OCI-LY3 (cell line): Measurements from ENCODE around the gene RUNX2.

Experiments
- H2AFZ ChIP-seq: fragments of 200-600, 300-600 bp; shearing (Covaris generic); 2 replicates; pipeline ENCODE4 v1.6.0; 2014; ENCODE audit warnings: antibody characterized with exemption, low read depth, low read length
- H3K27ac ChIP-seq: fragments of 200-600, 300-600 bp; sonication (generic); 2 replicates; pipeline ENCODE4 v1.5.1; 2014; ENCODE audit warnings: mild to moderate bottlenecking, low read length, moderate library complexity, mixed read lengths
- H3K27me3 ChIP-seq: fragments of 200-600, 300-600 bp; sonication (generic); 2 replicates; pipeline ENCODE4 v1.6.1; 2014; ENCODE audit warnings: low read depth, low read length, mixed read lengths
- H3K36me3 ChIP-seq: fragments of 200-600, 300-600 bp; sonication (generic); replicated peaks from 2 replicates; pipeline ENCODE3; 2014; ENCODE audit warnings: low read depth, low read length, mixed read lengths
- H3K4me1 ChIP-seq: fragments of 300-600, 200-600 bp; sonication (generic); 2 replicates; pipeline ENCODE4 v1.6.1; 2014; ENCODE audit warnings: low read length, mixed read lengths
- H3K4me2 ChIP-seq: fragments of 200-600, 300-600 bp; sonication (generic); 2 replicates; pipeline ENCODE4 v1.6.1; 2014; ENCODE audit warnings: low read length, mixed read lengths
- H3K4me3 ChIP-seq: fragments of 300-600, 200-600 bp; sonication (generic); 2 replicates; pipeline ENCODE4 v1.5.1; 2014; ENCODE audit warnings: antibody characterized with exemption, mild to moderate bottlenecking, low read length, moderate library complexity
- H3K79me2 ChIP-seq: fragments of 300-600, 200-600 bp; shearing (Covaris generic); 2 replicates; pipeline ENCODE4 v1.6.1; 2014; ENCODE audit warnings: mild to moderate bottlenecking, low read length, mixed read lengths
- H3K9ac ChIP-seq: fragments of 300-600, 200-600 bp; shearing (Covaris generic); 2 replicates; pipeline ENCODE4 v1.6.0; 2014; ENCODE audit warnings: mild to moderate bottlenecking, low read length, moderate library complexity
- H3K9me3 ChIP-seq: fragments of 200-600, 300-600 bp; shearing (Covaris generic); 2 replicates; pipeline ENCODE4 v1.6.1; 2014; ENCODE audit warnings: low read length, mixed read lengths; ENCODE audit not compliant: insufficient read depth
- H4K20me1 ChIP-seq: fragments of 200-600, 300-600 bp; sonication (generic); 2 replicates; pipeline ENCODE4 v1.6.1; 2016; ENCODE audit warnings: low read length, mixed read lengths; ENCODE audit not compliant: insufficient read depth
- EZH2phosphoT487 ChIP-seq: fragments of 200-600 bp; shearing (Covaris generic); IDR thresholded peaks from 2 replicates; pipeline ENCODE4 v1.6.1; 2018; ENCODE audit warnings: antibody characterized with exemption, mixed run types, low read depth
- TF ChIP-seq, protein P1 (sequence below): fragments of 200-600, 300-600 bp; sonication (generic); IDR thresholded peaks from 2 replicates; pipeline ENCODE4 v1.5.1; 2014; ENCODE audit warnings: antibody characterized with exemption, low read length, low read depth

RUNX2 gene

DNA sequence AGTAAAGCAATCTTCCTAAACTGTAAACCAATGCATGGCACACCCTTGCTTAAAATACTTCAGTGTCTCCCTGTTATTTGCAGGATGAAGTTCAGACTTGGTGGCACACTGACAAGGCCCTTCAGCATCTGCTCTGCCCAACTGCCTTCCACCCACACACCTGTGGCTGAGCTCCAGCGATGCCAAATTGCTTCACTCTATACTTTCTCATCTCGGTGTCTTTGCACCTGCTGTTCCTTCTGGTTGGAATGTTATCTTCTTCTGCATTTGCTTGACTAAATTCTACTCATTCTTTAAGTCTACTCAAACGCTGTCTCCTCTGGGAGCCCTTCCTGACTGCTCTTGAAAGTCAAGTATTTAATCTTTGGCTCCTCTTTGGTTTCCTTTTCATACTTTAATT lies 149.7 kb downstream of the RUNX2 start:
- Histone ChIP-seq H3K79me2 (no peaks in the 10 kb centered on the region), H3K27ac (no peak overlapping the region)

DNA sequence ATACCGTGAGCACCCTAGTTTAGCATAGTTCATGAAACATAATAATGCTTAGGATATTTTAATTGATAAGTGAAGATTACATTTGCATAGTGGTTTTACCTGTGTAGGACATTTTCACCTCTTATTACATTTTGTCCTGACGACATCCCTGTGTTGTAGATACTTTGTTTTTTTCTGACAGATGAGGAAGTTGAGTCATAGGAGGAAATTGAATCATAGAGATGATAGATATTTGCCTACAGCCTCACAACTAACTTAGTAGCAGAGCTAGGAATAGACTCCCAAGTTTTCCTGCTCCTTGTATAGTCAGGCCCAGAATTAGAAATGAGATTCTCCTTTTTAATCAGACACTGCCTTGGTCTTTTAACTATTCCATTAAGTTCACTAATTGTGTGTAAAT lies 150.1 kb downstream of the RUNX2 start:
- no peaks in the 10 kb centered on the region for H3K79me2 ChIP-seq
- no peak overlapping the region for H2AFZ ChIP-seq
- no peak overlapping the region for H3K27ac ChIP-seq
- TF ChIP-seq EZH2phosphoT487: no peak
- TF ChIP-seq, protein P1, sequence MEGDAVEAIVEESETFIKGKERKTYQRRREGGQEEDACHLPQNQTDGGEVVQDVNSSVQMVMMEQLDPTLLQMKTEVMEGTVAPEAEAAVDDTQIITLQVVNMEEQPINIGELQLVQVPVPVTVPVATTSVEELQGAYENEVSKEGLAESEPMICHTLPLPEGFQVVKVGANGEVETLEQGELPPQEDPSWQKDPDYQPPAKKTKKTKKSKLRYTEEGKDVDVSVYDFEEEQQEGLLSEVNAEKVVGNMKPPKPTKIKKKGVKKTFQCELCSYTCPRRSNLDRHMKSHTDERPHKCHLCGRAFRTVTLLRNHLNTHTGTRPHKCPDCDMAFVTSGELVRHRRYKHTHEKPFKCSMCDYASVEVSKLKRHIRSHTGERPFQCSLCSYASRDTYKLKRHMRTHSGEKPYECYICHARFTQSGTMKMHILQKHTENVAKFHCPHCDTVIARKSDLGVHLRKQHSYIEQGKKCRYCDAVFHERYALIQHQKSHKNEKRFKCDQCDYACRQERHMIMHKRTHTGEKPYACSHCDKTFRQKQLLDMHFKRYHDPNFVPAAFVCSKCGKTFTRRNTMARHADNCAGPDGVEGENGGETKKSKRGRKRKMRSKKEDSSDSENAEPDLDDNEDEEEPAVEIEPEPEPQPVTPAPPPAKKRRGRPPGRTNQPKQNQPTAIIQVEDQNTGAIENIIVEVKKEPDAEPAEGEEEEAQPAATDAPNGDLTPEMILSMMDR: no peak
- peaks cover 54% of the 10 kb centered on the region for H3K4me1 ChIP-seq
- peak overlapping the region; percentile 42 for H3K4me3 ChIP-seq
- peaks cover 94% of the 10 kb centered on the region for H3K27me3 ChIP-seq
- no peaks in the 10 kb centered on the region for H3K36me3 ChIP-seq
- H3K4me2 ChIP-seq: peak overlapping the region; percentile 56
- no peak overlapping the region for H3K9ac ChIP-seq
- peaks cover 27% of the 10 kb centered on the region for H4K20me1 ChIP-seq
- H3K9me3 ChIP-seq: no peaks in the 10 kb centered on the region

More for the DNA sequence above, 149.7 kb downstream of the RUNX2 start:
- TF ChIP-seq EZH2phosphoT487: no peak
- TF ChIP-seq, protein P1: no peak
- Histone ChIP-seq H3K36me3 (no peaks in the 10 kb centered on the region), H3K4me3 (peak overlapping the region; percentile 42; the same call in 1 of the 2 replicates), H4K20me1 (peaks cover 27% of the 10 kb centered on the region), H3K9ac (no peak overlapping the region), H3K4me2 (peak overlapping the region; percentile 56), H3K4me1 (peaks cover 54% of the 10 kb centered on the region), H2AFZ (no peak overlapping the region), H3K27me3 (peaks cover 94% of the 10 kb centered on the region), H3K9me3 (no peaks in the 10 kb centered on the region)

DNA sequence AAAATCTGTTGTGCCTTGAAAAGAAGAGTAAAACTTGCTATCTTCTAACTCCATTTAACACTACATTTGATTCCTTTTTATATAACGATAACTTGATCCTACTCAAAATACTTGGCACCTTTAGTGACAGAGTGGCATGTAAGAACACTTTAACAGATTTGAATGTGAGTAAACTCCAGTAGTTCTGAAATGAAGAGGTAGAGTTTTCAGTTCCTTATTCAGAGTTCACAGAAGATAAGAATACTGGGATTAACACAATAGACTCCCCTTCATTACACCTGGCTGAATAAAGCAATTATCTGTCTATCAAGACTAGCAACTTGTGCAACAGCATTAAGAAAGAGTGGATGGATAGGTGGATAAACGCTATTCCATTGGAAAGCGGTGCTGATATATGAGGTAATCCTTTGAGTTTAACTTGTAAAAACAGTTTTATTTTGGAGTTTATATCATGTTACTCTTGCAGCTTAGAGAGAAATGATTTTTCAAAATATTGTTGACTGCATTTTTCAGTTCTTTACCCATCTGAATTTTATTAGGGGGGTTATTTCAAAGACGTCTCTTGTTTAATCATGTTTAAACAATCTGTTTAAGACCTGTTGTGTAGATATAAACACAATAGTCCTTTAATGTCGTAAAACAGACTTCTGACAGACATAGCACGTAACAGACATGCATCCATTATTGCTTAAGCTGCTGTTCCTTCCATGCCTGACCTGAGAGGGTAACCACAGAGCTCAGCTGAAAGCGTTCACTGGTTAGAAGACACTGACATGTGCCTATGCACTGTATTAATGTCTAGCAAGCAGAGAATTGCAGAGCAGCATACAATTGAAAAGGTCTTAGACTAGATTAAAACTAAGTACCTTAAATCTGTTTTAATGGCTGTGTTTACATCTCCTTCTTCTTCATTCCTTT lies 152.0 kb downstream of the RUNX2 start:
- TF ChIP-seq, protein P1: no peak
- peak; percentile 36; the same call in 1 of the 2 replicates for TF ChIP-seq EZH2phosphoT487
- peaks cover 45% of the 10 kb centered on the region for H3K4me1 ChIP-seq
- peaks cover 27% of the 10 kb centered on the region for H4K20me1 ChIP-seq
- peak overlapping the region; percentile 53 for H3K4me2 ChIP-seq
- no peak overlapping the region for H3K27ac ChIP-seq
- H3K4me3 ChIP-seq: peak overlapping the region; percentile 10; the same call in 1 of the 2 replicates
- H3K9ac ChIP-seq: no peak overlapping the region
- H3K36me3 ChIP-seq: no peaks in the 10 kb centered on the region
- H3K27me3 ChIP-seq: peaks cover 94% of the 10 kb centered on the region
- H2AFZ ChIP-seq: no peak overlapping the region
- H3K79me2 ChIP-seq: no peaks in the 10 kb centered on the region
- H3K9me3 ChIP-seq: no peaks in the 10 kb centered on the region

DNA sequence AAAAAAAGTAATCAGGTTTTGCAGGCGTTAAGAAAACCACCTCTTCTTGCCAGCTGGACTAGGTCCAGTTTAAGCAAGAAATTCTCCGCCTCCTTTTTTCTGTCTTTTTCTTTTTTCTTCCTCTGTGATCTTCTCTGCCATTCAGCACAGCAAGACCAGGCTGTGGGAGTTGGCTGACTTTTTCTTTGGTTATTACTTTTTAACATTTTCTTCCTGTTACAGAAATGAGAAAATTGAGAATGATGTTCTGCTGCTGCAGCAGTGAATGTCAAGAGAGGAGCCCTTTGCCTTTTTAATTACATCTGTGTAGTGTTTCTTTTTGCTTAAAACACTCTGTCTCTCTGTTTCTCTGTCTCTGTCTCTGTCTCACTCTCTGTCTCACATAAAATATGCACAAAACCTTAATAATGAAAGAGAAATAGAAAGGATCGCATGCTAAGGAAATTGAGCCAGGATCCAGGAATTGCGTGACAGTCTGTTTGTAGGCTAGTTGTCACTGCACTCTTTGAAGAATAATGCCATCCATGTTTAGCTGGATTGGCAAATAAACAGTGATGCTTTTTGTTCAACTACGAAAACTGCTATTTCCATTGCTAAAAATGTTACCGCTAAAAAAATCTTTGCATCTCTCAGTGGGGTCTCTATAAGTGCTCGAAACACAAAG lies 152.8 kb downstream of the RUNX2 start:
- peaks cover 87% of the 10 kb centered on the region for H3K27me3 ChIP-seq
- H2AFZ ChIP-seq: no peak overlapping the region
- no peaks in the 10 kb centered on the region for H3K9me3 ChIP-seq
- H3K4me2 ChIP-seq: peak overlapping the region; percentile 53
- H3K36me3 ChIP-seq: no peaks in the 10 kb centered on the region
- no peak overlapping the region for H3K9ac ChIP-seq
- no peak overlapping the region for H3K27ac ChIP-seq
- TF ChIP-seq, protein P1: no peak
- TF ChIP-seq EZH2phosphoT487: no peak
- H4K20me1 ChIP-seq: peaks cover 27% of the 10 kb centered on the region
- no peaks in the 10 kb centered on the region for H3K79me2 ChIP-seq
- H3K4me1 ChIP-seq: peaks cover 45% of the 10 kb centered on the region
- no peak overlapping the region for H3K4me3 ChIP-seq
